ENCODE results near the gene PTGES. TPM values are rescaled to one million over a fixed set of nuclear protein-coding genes. Genes with fewer than 3 reads are reported as not detected.

The PTGES gene
- total and polyA plus RNA-seq, 8 donors = 3.2 to 9.8 (median 6.1) TPM

GRCh38 chr9:129746092-129746777 is 6.6 kb downstream of the PTGES start:
- Histone ChIP-seq H3K27me3 (peaks cover 0 to 5% of the 10 kb centered on the region in 2 donors), H3K4me1 (no peaks in the 10 kb centered on the region), H3K9me3 (no peaks in the 10 kb centered on the region), H3K4me3 (no peak overlapping the region), H3K27ac (no peak overlapping the region), H3K36me3 (no peaks in the 10 kb centered on the region)
- ATAC-seq (no peak), DNase-seq (no peak)
- no peak for TF ChIP-seq CTCF (IDR thresholded peaks at IDR 0.05)
- intact Hi-C loops (cut with DNase I) = no loop called here

- Histone ChIP-seq H3K36me3 (peaks cover 0 to 3% of the 10 kb centered on the region in 2 donors), H3K4me1 (no peaks in the 10 kb centered on the region), H3K27me3 (peaks cover 0 to 5% of the 10 kb centered on the region in 2 donors), H3K4me3 (no peak overlapping the region), H3K9me3 (no peaks in the 10 kb centered on the region), H3K27ac (no peak overlapping the region)
- TF ChIP-seq CTCF (IDR thresholded peaks at IDR 0.05) = no peak
- no peak for DNase-seq
- ATAC-seq = no peak
- intact Hi-C loops (cut with DNase I) = no loop called here
Measured at GRCh38 chr9:129745200-129745599, 7.6 kb downstream of the PTGES start.

GRCh38 chr9:129740666-129741464 is 12.0 kb downstream of the PTGES start:
- H3K4me3 ChIP-seq = no peak overlapping the region
- TF ChIP-seq CTCF (IDR thresholded peaks at IDR 0.05) = no peak
- H3K36me3 ChIP-seq = peaks cover 0 to 3% of the 10 kb centered on the region in 2 donors
- H3K27ac ChIP-seq = no peak overlapping the region
- H3K27me3 ChIP-seq = peaks cover 0 to 19% of the 10 kb centered on the region in 2 donors
- intact Hi-C loops (cut with DNase I) = no loop called here
- peaks cover 5 to 11% of the 10 kb centered on the region in 2 donors for H3K4me1 ChIP-seq
- DNase-seq (no peak), ATAC-seq (no peak)
- H3K9me3 ChIP-seq = no peaks in the 10 kb centered on the region

GRCh38 chr9:129740174-129740573 is 12.7 kb downstream of the PTGES start:
- Histone ChIP-seq H3K4me1 (peaks cover 5 to 11% of the 10 kb centered on the region in 2 donors), H3K36me3 (peaks cover 0 to 3% of the 10 kb centered on the region in 2 donors), H3K27me3 (peaks cover 0 to 26% of the 10 kb centered on the region in 2 donors), H3K9me3 (no peaks in the 10 kb centered on the region), H3K4me3 (no peak overlapping the region), H3K27ac (no peak overlapping the region)
- intact Hi-C loops (cut with DNase I) = no loop called here
- ATAC-seq = no peak
- no peak for DNase-seq
- no peak for TF ChIP-seq CTCF (IDR thresholded peaks at IDR 0.05)

- intact Hi-C loops (cut with DNase I) = loop anchor here in 1 of 2 donors (2.0 kb wide), 1 partner anchor 43 kb away; no protein-coding TSS in a partner anchor
- DNase-seq (no peak), ATAC-seq (no peak)
- Histone ChIP-seq H3K27ac (no peak overlapping the region), H3K9me3 (no peaks in the 10 kb centered on the region), H3K4me1 (peaks cover 5 to 11% of the 10 kb centered on the region in 2 donors), H3K36me3 (peaks cover 0 to 3% of the 10 kb centered on the region in 2 donors), H3K4me3 (no peak overlapping the region), H3K27me3 (peaks cover 0 to 33% of the 10 kb centered on the region in 2 donors)
- no peak for TF ChIP-seq CTCF (IDR thresholded peaks at IDR 0.05)
Measured at GRCh38 chr9:129739432-129739831, 13.4 kb downstream of the PTGES start.

Data from left lung (tissue), 10 donors.